LNCaP clone FGC (cell line): ENCODE data around the gene SAMD8.
"Not testable (repeated sequence)": the region's sequence is repeated elsewhere in the genome, so short reads cannot be mapped to it uniquely, and the experiment has no call there.

Experiments
- DNase-seq: peaks from one replicate; pipeline ENCODE4 v3.0.0-alpha.2; 2011; ENCODE audit warnings: low read depth
- H3K4me3 ChIP-seq: 2 replicates; pipeline ENCODE4 v1.5.1; 2011; ENCODE audit warnings: mild to moderate bottlenecking, low read depth, low read length, control low read depth
- CTCF ChIP-seq: IDR thresholded peaks from 2 replicates; pipeline ENCODE4 v1.5.1; 2012; ENCODE audit warnings: mild to moderate bottlenecking; ENCODE audit not compliant: control insufficient read depth, insufficient read depth; ENCODE audit errors: extremely low read depth

Gene SAMD8

GRCh38 chr10:75187961-75188426, 76.5 kb downstream of the SAMD8 start:
- no peak for DNase-seq
- TF ChIP-seq CTCF = peak; percentile 77
- no peak overlapping the region for H3K4me3 ChIP-seq

- not testable (repeated sequence) for H3K4me3 ChIP-seq, DNase-seq
These were observed 77.1 kb downstream of the SAMD8 start for GRCh38 chr10:75188522-75188921.

GRCh38 chr10:75189266-75190096, 78.0 kb downstream of the SAMD8 start:
- DNase-seq = no peak
- no peak for TF ChIP-seq CTCF
- no peak overlapping the region for H3K4me3 ChIP-seq

- DNase-seq = peak; percentile 33
- TF ChIP-seq CTCF = peak; percentile 16; the same call in 1 of the 2 replicates
- peak overlapping the region; percentile 11; the same call in 1 of the 2 replicates for H3K4me3 ChIP-seq
These were observed 80.5 kb downstream of the SAMD8 start for GRCh38 chr10:75191821-75192568.

GRCh38 chr10:75194625-75195024, 83.2 kb downstream of the SAMD8 start:
- not testable (repeated sequence) for DNase-seq, H3K4me3 ChIP-seq

GRCh38 chr10:75195035-75195763, 83.7 kb downstream of the SAMD8 start:
- H3K4me3 ChIP-seq = no peak overlapping the region
- no peak for TF ChIP-seq CTCF
- DNase-seq = no peak

- no peak for TF ChIP-seq CTCF
- DNase-seq = no peak
- H3K4me3 ChIP-seq = no peak overlapping the region
These were observed 85.6 kb downstream of the SAMD8 start for GRCh38 chr10:75197066-75197465.
